ENCODE results near the gene MYLIP. TPM values are rescaled to one million over a fixed set of nuclear protein-coding genes. Genes with fewer than 3 reads are reported as not detected.

MYLIP gene
- total and polyA plus RNA-seq, 2 of the 4 experiments (the other 2 are of a cell fraction) = 1.8 to 3.2 TPM

- Histone ChIP-seq H2AFZ (replicated peaks; ENCODE audit: low read length, poor library complexity) (no peak overlapping the region), H3K9me3 (ENCODE audit: control insufficient read depth, insufficient read depth, low read length) (peaks cover 3% of the 10 kb centered on the region; the same call in 1 of the 2 replicates), H3K23ac (ENCODE audit: low read depth, low read length) (no peak overlapping the region), H2BK20ac (ENCODE audit: low read depth, low read length) (no peak overlapping the region), H4K8ac (ENCODE audit: low read depth in 2 of 2, low read length in 2 of 2) (no peak overlapping the region), H3K18ac (ENCODE audit: low read depth, low read length) (no peak overlapping the region), H3K9me1 (ENCODE audit: insufficient read depth, low read length) (no peaks in the 10 kb centered on the region; the same call in 1 of the 2 replicates), H3K36me3 (ENCODE audit: control insufficient read depth, insufficient read depth, low read length) (peaks cover 38% of the 10 kb centered on the region), H4K91ac (ENCODE audit: insufficient read depth, low read depth, low read length) (no peak overlapping the region), H3K4me3 (ENCODE audit: insufficient read depth, low read depth, low read length) (no peak overlapping the region), H3K27ac (ENCODE audit: insufficient read depth, low read length) (no peak overlapping the region), H3K4me1 (ENCODE audit: control insufficient read depth, insufficient read depth, low read length) (no peaks in the 10 kb centered on the region; the same call in 1 of the 2 replicates), H3K14ac (replicated peaks; ENCODE audit: low read depth, low read length) (no peak overlapping the region), H2BK15ac (ENCODE audit: low read depth, low read length) (no peak overlapping the region), H2AK5ac (ENCODE audit: low read depth, low read length) (no peak overlapping the region), H3K79me1 (ENCODE audit: low read depth in 1 of 2, low read length in 2 of 2) (peaks cover 5 to 14% of the 10 kb centered on the region in 2 experiments; a peak in 3 of 4 replicates), H3K56ac (ENCODE audit: extremely low read depth, insufficient read depth, low read length) (no peak overlapping the region), H3K27me3 (ENCODE audit: control insufficient read depth, insufficient read depth, low read length) (peaks cover 24% of the 10 kb centered on the region), H2BK120ac (ENCODE audit: low read depth, low read length) (no peak overlapping the region), H3K4me2 (ENCODE audit: low read depth, low read length) (no peak overlapping the region), H4K5ac (ENCODE audit: low read depth, low read length) (no peak overlapping the region), H2BK5ac (ENCODE audit: low read depth, low read length, poor library complexity, severe bottlenecking) (no peak overlapping the region), H4K20me1 (ENCODE audit: insufficient read depth, low read length) (peaks cover 37% of the 10 kb centered on the region; the same call in 1 of the 2 replicates), H2AK9ac (replicated peaks; ENCODE audit: low read depth, low read length, poor library complexity) (no peak overlapping the region), H3K9ac (ENCODE audit: low read depth, low read length) (no peak overlapping the region), H3K4ac (ENCODE audit: low read depth, low read length) (no peak overlapping the region)
- ATAC-seq (ENCODE audit: low read depth) = no peak
- TF ChIP-seq SMC3 (IDR thresholded peaks at IDR 0.05; ENCODE audit: low read depth, low read length) (no peak), ELK1 (IDR thresholded peaks at IDR 0.05; ENCODE audit: borderline replicate concordance, low read depth, low read length) (no peak), RCOR1 (IDR thresholded peaks at IDR 0.05; ENCODE audit: insufficient replicate concordance, low read length) (no peak), POLR2A (IDR thresholded peaks at IDR 0.05; ENCODE audit: low read depth, low read length) (no peak), MAZ (IDR thresholded peaks at IDR 0.05; ENCODE audit: borderline replicate concordance, low read depth, low read length) (no peak), FOS (IDR thresholded peaks at IDR 0.05; ENCODE audit: low read depth, low read length) (no peak), CHD1 (IDR thresholded peaks at IDR 0.05; ENCODE audit: low read depth, low read length) (no peak), CEBPB (IDR thresholded peaks at IDR 0.05; ENCODE audit: low read depth, low read length) (no peak), BHLHE40 (IDR thresholded peaks at IDR 0.05; ENCODE audit: low read depth, low read length) (no peak), RAD21 (IDR thresholded peaks at IDR 0.05; ENCODE audit: low read length) (no peak), RFX5 (IDR thresholded peaks at IDR 0.05; ENCODE audit: low read depth, low read length) (no peak), NFE2L2 (IDR thresholded peaks at IDR 0.05; ENCODE audit: low read depth, low read length) (no peak), MAFK (IDR thresholded peaks at IDR 0.05; ENCODE audit: low read depth, low read length) (no peak), CTCF (conservative IDR thresholded peaks at IDR 0.05; ENCODE audit: low read depth, low read length) (no peak), MXI1 (IDR thresholded peaks at IDR 0.05; ENCODE audit: borderline replicate concordance, low read depth, low read length) (no peak)
- TF ChIP-seq, protein P1, sequence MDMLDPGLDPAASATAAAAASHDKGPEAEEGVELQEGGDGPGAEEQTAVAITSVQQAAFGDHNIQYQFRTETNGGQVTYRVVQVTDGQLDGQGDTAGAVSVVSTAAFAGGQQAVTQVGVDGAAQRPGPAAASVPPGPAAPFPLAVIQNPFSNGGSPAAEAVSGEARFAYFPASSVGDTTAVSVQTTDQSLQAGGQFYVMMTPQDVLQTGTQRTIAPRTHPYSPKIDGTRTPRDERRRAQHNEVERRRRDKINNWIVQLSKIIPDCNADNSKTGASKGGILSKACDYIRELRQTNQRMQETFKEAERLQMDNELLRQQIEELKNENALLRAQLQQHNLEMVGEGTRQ (IDR thresholded peaks at IDR 0.05; ENCODE audit: low read depth, low read length) = no peak
- dilution Hi-C loops (cut with HindIII; ENCODE audit: low sequenced_read_pairs, unreplicated experiment) (no loop called here), in situ Hi-C loops (cut with MboI; ENCODE audit: low sequenced_read_pairs) (no loop called here), intact Hi-C loops (cut with micrococcal nuclease) (no loop called here)
- BruUV-seq (replicated peaks) = no TSS peak
- POLR2A ChIA-PET (ENCODE audit: unreplicated experiment) = no interaction called here
- DNase-seq = no peak
- CTCF ChIA-PET = no interaction called here
These were observed 12.6 kb downstream of the MYLIP start for GRCh38 chr6:16141514-16141913.
